Tongue (tissue), 3 donors: ENCODE data around the gene ARMH1. TPM values are rescaled to one million over a fixed set of nuclear protein-coding genes. Genes with fewer than 3 reads are reported as not detected.
"Not testable (repeated sequence)": the region's sequence is repeated elsewhere in the genome, so short reads cannot be mapped to it uniquely, and the experiment has no call there.

Experiments used
- DNase-seq: peaks from one replicate; pipeline ENCODE4 v3.0.0-alpha.2; 2015
- small RNA-seq: library from RNA; depleted of rRNA; stranded (forward); fragments of <200 nt; gene quantifications from one replicate; pipeline ENCODE3, GENCODE V24; 2014; ENCODE audit warnings: low replicate concordance
- total RNA-seq: library from RNA; depleted of rRNA; stranded (reverse); fragments of >200 nt; gene quantifications from one replicate; pipeline ENCODE4 v1.2.3, GENCODE V29; 2014

Gene ARMH1
- total RNA-seq, 1 donor from 2014 or later, result 1.6 TPM

GRCh38 chr1:44723496-44724295, 49.2 kb downstream of the ARMH1 start:
- DNase-seq, result no peak

DNA sequence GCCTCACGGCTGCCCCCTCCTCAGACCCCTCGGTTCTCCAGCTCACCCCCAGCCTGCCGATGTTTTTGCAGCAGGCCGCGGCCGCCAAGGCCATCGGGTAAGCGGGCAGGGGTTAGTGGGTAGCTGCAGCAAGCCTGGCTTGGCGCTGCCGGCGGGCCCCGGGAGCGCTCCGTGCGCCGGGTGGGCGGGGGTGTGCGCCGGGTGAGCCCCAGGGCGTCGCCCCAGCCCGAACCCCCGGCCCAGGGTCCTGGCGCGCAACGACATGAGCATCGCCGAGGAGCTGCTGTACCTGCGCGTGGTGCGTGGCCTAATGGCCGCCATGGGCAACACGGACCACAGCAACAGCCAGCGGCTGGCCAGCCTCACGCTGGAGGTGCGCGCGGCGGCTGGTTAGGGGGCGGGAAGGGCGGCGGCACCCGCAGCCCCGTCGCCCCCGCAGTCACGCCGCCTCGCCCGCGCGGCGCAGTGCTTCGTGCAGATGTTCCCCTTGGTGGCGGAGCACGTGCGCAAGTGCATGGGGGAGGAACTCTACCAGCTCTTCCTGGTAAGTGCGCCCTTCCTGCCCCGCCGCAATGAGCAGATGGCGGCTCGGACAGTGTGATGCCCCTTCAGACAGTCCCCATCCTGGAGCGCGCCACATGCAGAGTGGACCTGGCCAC, 49.9 kb downstream of the ARMH1 start:
- no peak for DNase-seq

- no peak for DNase-seq
Measured at GRCh38 chr1:44724955-44725698, 50.6 kb downstream of the ARMH1 start.

- peak; percentile 98 for DNase-seq
Measured at GRCh38 chr1:44730741-44731512, 56.4 kb downstream of the ARMH1 start, which contains the start of gene RNU5D-1. RNU5D-1 (minus strand) TSS chr1:44731170.

DNA sequence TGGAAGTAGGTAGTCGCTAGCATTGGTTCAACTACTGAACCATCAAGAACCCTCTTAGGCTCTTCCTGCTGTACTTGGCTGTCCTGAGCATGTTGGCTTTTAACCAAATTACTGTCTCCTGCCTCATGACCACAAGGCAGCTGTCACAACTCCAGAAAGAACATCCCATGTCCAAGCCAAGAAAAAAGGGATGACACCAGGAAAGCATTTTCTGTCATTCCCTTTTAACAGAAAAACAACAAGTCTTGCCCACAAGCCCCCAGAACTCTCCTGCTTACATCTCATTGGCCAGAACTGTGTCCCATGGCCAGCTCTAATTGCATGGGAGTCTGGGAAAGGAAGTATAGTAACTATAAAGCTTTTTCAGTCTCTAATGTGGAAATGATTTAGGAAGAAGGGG, 58.9 kb downstream of the ARMH1 start:
- peak; percentile 48 for DNase-seq

DNA sequence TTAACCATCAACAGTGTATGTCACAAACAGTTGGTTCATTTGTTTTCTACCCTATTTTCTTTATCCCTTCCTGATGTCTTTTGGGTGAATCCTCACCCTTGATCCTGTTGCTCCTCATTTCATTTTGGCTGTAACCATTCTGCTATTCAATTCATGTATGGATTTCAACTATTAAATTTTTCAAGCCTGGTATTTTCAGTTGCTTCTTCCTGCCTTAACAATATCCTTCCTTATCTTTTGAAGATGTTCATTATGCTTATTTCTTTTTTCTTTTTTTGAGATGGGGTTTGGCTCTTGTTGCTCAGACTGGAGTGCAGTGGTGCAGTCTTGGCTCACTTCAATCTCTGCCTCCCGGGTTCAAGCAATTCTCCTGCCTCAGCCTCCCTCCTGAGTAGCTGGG, 59.3 kb downstream of the ARMH1 start:
- DNase-seq, result no peak

GRCh38 chr1:44735992-44736391, 61.5 kb downstream of the ARMH1 start:
- DNase-seq, result no peak

DNA sequence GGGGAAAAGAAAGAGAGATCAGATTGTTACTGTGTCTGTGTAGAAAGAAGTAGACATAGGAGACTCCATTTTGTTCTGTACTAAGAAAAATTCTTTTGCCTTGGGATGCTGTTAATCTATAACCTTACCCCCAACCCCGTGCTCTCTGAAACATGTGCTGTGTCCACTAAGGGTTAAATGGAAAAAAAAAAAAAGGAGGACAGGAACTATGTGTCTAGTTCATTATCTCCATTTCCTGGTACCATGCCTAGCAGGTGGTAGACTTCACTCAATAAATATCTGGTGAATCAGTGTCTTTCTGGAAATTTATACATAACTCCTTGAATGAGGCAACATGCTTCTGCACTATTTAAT, 64.4 kb downstream of the ARMH1 start:
- not testable (repeated sequence) for DNase-seq

DNA sequence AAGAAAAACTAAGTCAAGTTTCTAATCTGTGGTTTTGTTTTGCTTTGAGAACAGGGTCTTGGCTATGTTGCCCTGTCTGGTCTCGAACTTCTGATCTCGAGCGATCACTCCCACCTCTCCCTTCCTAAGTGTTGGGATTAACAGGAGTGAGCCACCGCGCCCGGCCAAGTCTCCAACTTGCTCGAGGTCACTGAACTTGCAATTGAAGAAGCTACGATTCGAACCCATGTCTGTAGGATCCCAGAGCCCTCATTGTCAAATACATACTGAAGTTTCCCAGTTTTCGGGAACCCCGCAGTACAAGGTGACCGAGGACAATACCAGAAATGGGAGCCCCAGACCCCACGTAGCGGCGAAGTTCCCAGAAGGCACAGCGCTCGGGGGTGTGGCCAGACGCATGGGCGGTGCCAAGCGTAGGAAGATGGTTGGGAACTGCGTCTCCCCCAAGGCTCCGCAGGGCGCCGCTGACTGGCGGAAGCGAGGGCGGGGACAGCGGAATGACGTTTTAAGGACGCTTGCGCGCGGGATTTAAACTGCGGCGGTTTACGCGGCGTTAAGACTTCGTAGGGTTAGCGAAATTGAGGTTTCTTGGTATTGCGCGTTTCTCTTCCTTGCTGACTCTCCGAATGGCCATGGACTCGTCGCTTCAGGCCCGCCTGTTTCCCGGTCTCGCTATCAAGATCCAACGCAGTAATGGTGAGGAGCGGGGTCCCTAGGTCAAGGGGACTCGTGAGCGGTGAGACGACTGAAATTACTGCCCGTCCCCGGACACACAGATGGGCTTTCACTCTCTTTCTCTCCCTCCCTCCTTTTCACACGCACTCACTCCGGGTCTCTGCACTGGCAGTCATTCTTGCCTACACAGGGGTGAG, 65.0 kb downstream of the ARMH1 start, which contains the start of gene KIF2C:
KIF2C (plus strand) TSS at position 531 of the 872 bp plus-strand sequence; CDS start at position 627, 96 bp downstream.
- DNase-seq, result peak; percentile 99

GRCh38 chr1:44740179-44740617, 65.7 kb downstream of the ARMH1 start:
- DNase-seq, result no peak

DNA sequence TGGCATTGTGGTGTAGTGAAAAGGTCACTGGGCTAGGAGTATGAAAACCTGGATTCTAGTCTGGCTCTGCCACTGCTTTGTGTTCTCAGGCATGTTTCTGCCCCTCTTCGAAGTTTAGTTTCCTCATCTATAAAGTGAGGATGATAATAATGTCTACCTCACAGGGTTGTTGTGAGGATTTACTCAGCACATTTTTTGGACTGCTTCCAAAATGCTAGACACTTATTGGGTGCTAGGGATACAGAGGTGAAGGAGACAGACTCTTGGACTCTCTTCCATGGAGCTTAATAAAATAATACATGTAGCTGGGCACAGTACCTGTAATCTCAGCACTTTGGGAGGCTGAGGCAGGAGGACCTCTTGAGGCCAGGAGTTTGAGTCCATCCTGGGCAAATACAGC, 68.7 kb downstream of the ARMH1 start:
- no peak for DNase-seq

- DNase-seq, result no peak
Measured at GRCh38 chr1:44747878-44748277, 73.4 kb downstream of the ARMH1 start.

- no peak for DNase-seq
Measured at GRCh38 chr1:44757420-44757819, 82.9 kb downstream of the ARMH1 start.

DNA sequence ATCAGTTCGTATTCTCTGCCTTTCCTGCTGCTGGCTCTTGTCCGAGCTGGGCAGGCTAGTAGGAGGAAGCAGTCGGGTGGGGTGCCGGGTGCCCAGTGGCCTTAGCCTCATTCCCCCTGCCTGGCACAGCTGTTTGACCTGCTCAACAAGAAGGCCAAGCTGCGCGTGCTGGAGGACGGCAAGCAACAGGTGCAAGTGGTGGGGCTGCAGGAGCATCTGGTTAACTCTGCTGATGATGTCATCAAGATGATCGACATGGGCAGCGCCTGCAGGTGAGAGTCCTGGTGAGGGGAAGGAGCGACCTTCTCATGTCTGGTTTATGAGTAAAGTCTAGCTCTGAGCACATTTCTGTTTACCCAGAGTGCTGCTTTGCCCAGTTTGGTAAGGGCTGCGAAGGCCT, 84.6 kb downstream of the ARMH1 start:
- DNase-seq, result peak; percentile 31

DNA sequence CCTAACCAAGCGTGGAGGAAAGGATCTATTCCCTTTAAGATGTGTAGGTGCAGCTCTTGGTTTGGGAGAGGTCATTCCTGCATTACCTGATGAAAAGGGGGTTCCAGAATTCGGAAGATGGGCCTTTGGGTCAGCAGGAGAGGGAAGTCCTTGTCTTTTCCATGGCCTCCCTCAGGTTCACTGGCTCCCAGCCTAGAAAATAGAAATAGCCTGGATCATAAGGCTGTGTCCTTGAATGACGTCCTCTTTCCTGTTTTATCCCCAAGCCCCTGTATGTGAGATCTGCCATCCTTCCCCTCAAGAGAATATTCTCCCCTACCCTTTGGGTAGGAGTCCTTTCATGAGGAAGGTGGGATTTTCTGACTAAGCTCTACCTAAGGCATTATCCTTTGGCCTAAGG, 86.4 kb downstream of the ARMH1 start:
- DNase-seq, result no peak

DNA sequence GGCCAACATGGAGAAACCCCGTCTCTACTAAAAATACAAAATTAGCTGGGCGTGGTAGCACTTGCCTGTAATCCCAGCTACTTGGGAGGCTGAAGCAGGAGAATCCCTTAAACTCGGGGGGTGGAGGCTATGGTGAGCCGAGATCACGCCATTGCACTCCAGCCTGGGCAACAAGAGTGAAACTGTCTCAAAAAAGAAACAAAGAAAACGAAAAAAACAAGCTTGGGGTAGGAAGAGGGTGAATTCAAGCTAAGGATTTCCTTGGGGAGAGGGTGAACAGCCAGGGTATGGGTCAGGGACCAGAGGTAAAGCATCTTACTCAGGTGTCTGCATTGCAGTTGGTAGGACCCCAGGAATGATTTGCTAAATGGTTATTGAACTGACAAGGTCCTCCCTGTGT, 91.9 kb downstream of the ARMH1 start:
- DNase-seq, result not testable (repeated sequence)

Small RNA genes lying within 50 kb of the gene (small RNA-seq; reads per million reads assigned to genes)
- gene RNU5D-1 (14.0 reads per million, percentile 94 among the genes with 10 or more reads in this experiment), gene RNU5F-1 (6.3 reads per million, percentile 93 among the genes with 10 or more reads in this experiment)

Other genes starting within 250 kb of the ARMH1 start
- 2.6 TPM for gene TMEM53, start 233 bp upstream of the ARMH1 start, total RNA-seq
- gene RNU5D-1, start 56.5 kb downstream of the ARMH1 start, total RNA-seq, result not detected
- 12.5 TPM for gene KIF2C, start 65.1 kb downstream of the ARMH1 start, total RNA-seq
- gene RPS8, start 100.8 kb downstream of the ARMH1 start, total RNA-seq, result 2,206 TPM
- 0.21 TPM for gene BEST4, start 113.5 kb downstream of the ARMH1 start, total RNA-seq
- gene PLK3, start 125.7 kb downstream of the ARMH1 start, total RNA-seq, result 10.8 TPM
- gene DYNLT4, start 132.6 kb downstream of the ARMH1 start, total RNA-seq, result not detected
- gene BTBD19, start 133.8 kb downstream of the ARMH1 start, total RNA-seq, result 5.0 TPM
- 4.9 TPM for gene PTCH2, start 168.5 kb downstream of the ARMH1 start, total RNA-seq